RCC 7860 (cell line): ENCODE results near the gene DOCK10.

ENCODE experiments used
- DNase-seq: peaks from one replicate; pipeline ENCODE4 v3.0.0-alpha.2; 2015; ENCODE audit warnings: low spot score
- FAIRE-seq: peaks from 2 replicates; lab custom pipeline; 2012; peaks lifted over from hg19 to GRCh38; lab: Jason Lieb, UNC

DOCK10 gene

GRCh38 chr2:224885836-224886547 lies 156.3 kb downstream of the DOCK10 start:
- peak; percentile 76 for DNase-seq
- peak; percentile 88 for FAIRE-seq

GRCh38 chr2:224885291-224885690 lies 157.0 kb downstream of the DOCK10 start:
- no peak for DNase-seq
- no peak for FAIRE-seq

GRCh38 chr2:224884188-224884587 lies 158.1 kb downstream of the DOCK10 start:
- FAIRE-seq = peak; percentile 90
- peak; percentile 59 for DNase-seq

- FAIRE-seq = no peak
Observed at GRCh38 chr2:224883700-224884099, 158.6 kb downstream of the DOCK10 start.

GRCh38 chr2:224883172-224883516 lies 159.1 kb downstream of the DOCK10 start:
- no peak for FAIRE-seq

More at GRCh38 chr2:224883700-224884099, 158.6 kb downstream of the DOCK10 start:
- DNase-seq = no peak

GRCh38 chr2:224882291-224883171 lies 159.7 kb downstream of the DOCK10 start:
- peak; percentile 98 for FAIRE-seq
- DNase-seq = peak; percentile 85

More at GRCh38 chr2:224883172-224883516, 159.1 kb downstream of the DOCK10 start:
- DNase-seq = no peak

GRCh38 chr2:224881846-224882245 lies 160.4 kb downstream of the DOCK10 start:
- FAIRE-seq (no peak), DNase-seq (peak; percentile 76)

GRCh38 chr2:224876522-224876921 lies 165.7 kb downstream of the DOCK10 start:
- no peak for FAIRE-seq

GRCh38 chr2:224875841-224876240 lies 166.4 kb downstream of the DOCK10 start:
- FAIRE-seq = no peak
- DNase-seq = no peak

More at GRCh38 chr2:224876522-224876921, 165.7 kb downstream of the DOCK10 start:
- no peak for DNase-seq

- FAIRE-seq (no peak), DNase-seq (no peak)
Observed at GRCh38 chr2:224875153-224875552, 167.1 kb downstream of the DOCK10 start.

- DNase-seq (no peak), FAIRE-seq (no peak)
Observed at GRCh38 chr2:224871813-224872212, 170.5 kb downstream of the DOCK10 start.

- no peak for DNase-seq
- FAIRE-seq = no peak
Observed at GRCh38 chr2:224870341-224870740, 171.9 kb downstream of the DOCK10 start.

- DNase-seq = no peak
- FAIRE-seq = no peak
Observed at GRCh38 chr2:224869601-224870233, 172.6 kb downstream of the DOCK10 start.

- FAIRE-seq = no peak
- DNase-seq = no peak
Observed at GRCh38 chr2:224865016-224865415, 177.3 kb downstream of the DOCK10 start.

- no peak for FAIRE-seq
- DNase-seq = no peak
Observed at GRCh38 chr2:224861266-224861665, 181.0 kb downstream of the DOCK10 start.

GRCh38 chr2:224860786-224861185 lies 181.5 kb downstream of the DOCK10 start:
- DNase-seq (no peak), FAIRE-seq (no peak)

- FAIRE-seq (no peak), DNase-seq (no peak)
Observed at GRCh38 chr2:224851811-224852210, 190.5 kb downstream of the DOCK10 start.

- FAIRE-seq = no peak
Observed at GRCh38 chr2:224850081-224850480, 192.2 kb downstream of the DOCK10 start.

GRCh38 chr2:224849264-224849663 lies 193.0 kb downstream of the DOCK10 start:
- DNase-seq = no peak
- no peak for FAIRE-seq

More at GRCh38 chr2:224850081-224850480, 192.2 kb downstream of the DOCK10 start:
- no peak for DNase-seq

GRCh38 chr2:224847961-224848850 lies 194.1 kb downstream of the DOCK10 start:
- DNase-seq (peak; percentile 94), FAIRE-seq (peak; percentile 94)
